Fibroblast of lung (primary cell): ENCODE measurements around the gene MBOAT7.

Experiments
- CTCF ChIP-seq, 2 donors: IDR thresholded peaks in 1 of 2; conservative IDR thresholded peaks in 1 of 2; 1 replicate in 1 of 2; 2 replicates in 1 of 2; pipeline ENCODE4 v1.5.1; 2011 to 2012; ENCODE audit warnings: low read length in 2 of 2, control low read depth in 1 of 2, inconsistent platforms in 1 of 2, low read depth in 1 of 2, mild to moderate bottlenecking in 1 of 2
- EZH2 ChIP-seq: IDR thresholded peaks from 2 replicates; pipeline ENCODE4 v1.5.1; 2012; ENCODE audit warnings: low read length, control low read depth, mild to moderate bottlenecking; ENCODE audit errors: missing control alignments

GRCh38 chr19:54162241-54162805, 27.1 kb downstream of the MBOAT7 start:
- TF ChIP-seq CTCF (conservative IDR thresholded peaks at IDR 0.05 in 1 of 2, IDR thresholded peaks at IDR 0.05 in 1 of 2; ENCODE audit: low read depth in 1 of 2, low read length in 2 of 2) (no peak), EZH2 (no peak)
